Right atrium auricular region (tissue), 2 donors: ENCODE measurements around the gene ADPRHL1. TPM values are rescaled to one million over a fixed set of nuclear protein-coding genes. Genes with fewer than 3 reads are reported as not detected.
A peak's percentile ranks its signal among the peaks of the same experiment; 100 is the strongest.

Experiments used
- DNase-seq: peaks from one replicate; pipeline ENCODE4 v3.0.0-alpha.2; 2019; ENCODE audit warnings: low spot score
- H3K27ac ChIP-seq, 2 donors: fragments of 200-600 bp; sonication (generic); 1 replicate in 1 of 2; 2 replicates in 1 of 2; pipeline ENCODE4 v1.5.1; 2016 to 2019
- H3K27me3 ChIP-seq, 2 donors: fragments of 200-600 bp; sonication (generic); one replicate each; pipeline versions ENCODE4 v1.5.1 to v1.6.0; 2017 to 2019
- H3K36me3 ChIP-seq: fragments of 200-600 bp; sonication (generic); one replicate; pipeline ENCODE4 v1.5.1; 2016
- H3K4me1 ChIP-seq, 2 donors: fragments of 200-600 bp; sonication (generic); one replicate each; pipeline versions ENCODE4 v1.5.1 to v1.6.0; 2017 to 2019
- H3K4me3 ChIP-seq, 2 donors: fragments of 200-600 bp; sonication (generic); 1 replicate in 1 of 2; 2 replicates in 1 of 2; pipeline ENCODE4 v1.5.1; 2017 to 2019; ENCODE audit warnings: mild to moderate bottlenecking in 1 of 2, moderate library complexity in 1 of 2
- H3K9me3 ChIP-seq, 2 donors: fragments of 200-600 bp; sonication (generic); one replicate each; pipeline ENCODE4 v1.5.1; 2019
- total RNA-seq, 2 donors: library from RNA; depleted of rRNA; stranded (reverse); fragments of >200 nt; gene quantifications; one replicate each; pipeline ENCODE4 v1.1.0, GENCODE V29; 2016
- TF ChIP-seq, protein P1 (sequence below), 2 donors: fragments of 200-600 bp; sonication (generic); IDR thresholded peaks; one replicate each; pipeline ENCODE4 v1.5.1; 2019; ENCODE audit warnings: antibody characterized with exemption in 2 of 2

The ADPRHL1 gene
- total RNA-seq, 2 donors from 2014 or later, result 222 to 329 TPM

DNA sequence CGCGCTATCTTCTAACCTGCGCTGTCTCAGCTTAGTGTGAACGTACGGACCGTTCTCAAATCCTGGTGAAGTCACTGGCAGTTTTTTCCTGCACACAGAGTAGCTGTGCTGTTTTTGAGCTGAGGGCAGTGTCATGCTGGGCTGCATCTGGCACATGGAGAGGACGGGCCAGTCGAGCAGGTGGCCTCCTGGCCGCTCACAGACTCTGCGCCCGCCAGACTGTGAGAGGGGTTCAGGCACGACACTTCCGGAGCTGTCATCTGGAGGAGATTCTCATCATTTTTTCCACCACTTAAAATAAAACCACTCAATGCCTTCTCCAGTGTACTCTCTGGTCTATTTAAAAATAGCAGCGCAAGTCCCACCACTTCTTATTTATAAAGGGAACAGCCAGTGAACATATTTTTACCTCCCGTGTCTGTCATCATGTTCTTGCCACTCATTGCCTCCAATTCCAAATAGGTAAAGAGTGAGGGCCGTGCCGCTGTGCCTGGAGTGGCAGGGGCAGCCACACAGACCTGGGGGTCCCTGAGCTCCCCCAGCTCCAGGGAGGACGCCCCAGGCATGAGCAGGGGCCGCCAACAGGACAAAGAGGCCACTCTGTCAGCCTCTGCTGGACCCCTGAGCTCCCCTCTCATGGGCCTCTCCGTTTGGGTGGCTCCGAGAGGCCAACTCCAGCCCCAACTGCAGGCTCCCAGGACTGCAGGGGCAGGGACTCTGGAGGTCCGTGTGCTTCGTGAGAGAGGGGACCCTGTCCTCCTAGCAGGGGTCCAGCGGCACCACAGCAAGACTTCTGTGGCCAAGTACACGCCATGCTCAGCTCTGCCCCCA is 52.5 kb downstream of the ADPRHL1 start:
- Histone ChIP-seq H3K27me3 (no peaks in the 10 kb centered on the region), H3K4me1 (peaks cover 0 to 49% of the 10 kb centered on the region in 2 donors), H3K36me3 (no peaks in the 10 kb centered on the region), H3K9me3 (no peaks in the 10 kb centered on the region), H3K27ac (peak overlapping the region; percentile 94 to 99), H3K4me3 (peak overlapping the region in 1 of 2 donors; percentile 3)
- TF ChIP-seq, protein P1, sequence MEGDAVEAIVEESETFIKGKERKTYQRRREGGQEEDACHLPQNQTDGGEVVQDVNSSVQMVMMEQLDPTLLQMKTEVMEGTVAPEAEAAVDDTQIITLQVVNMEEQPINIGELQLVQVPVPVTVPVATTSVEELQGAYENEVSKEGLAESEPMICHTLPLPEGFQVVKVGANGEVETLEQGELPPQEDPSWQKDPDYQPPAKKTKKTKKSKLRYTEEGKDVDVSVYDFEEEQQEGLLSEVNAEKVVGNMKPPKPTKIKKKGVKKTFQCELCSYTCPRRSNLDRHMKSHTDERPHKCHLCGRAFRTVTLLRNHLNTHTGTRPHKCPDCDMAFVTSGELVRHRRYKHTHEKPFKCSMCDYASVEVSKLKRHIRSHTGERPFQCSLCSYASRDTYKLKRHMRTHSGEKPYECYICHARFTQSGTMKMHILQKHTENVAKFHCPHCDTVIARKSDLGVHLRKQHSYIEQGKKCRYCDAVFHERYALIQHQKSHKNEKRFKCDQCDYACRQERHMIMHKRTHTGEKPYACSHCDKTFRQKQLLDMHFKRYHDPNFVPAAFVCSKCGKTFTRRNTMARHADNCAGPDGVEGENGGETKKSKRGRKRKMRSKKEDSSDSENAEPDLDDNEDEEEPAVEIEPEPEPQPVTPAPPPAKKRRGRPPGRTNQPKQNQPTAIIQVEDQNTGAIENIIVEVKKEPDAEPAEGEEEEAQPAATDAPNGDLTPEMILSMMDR (IDR thresholded peaks at IDR 0.05), result no peak
- no peak for DNase-seq

DNA sequence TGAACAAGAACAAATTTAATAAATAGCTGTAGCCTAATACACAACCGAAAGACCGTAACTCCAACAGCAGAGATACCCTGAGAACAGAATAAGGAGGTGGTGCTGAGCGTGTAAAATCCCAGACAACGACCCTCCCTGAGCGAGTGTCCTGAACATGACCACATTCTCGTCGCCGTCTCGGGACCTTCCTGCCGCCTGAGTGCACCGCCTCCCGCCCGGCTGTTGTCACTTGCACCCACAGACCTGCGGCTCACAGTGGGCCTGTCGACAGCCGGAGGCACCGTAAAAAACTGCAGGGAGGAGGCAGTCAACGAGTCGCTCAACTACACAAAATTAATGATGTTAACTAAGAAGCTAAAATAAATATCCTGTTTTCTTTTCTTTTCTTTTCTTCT is 53.5 kb downstream of the ADPRHL1 start:
- Histone ChIP-seq H3K27me3 (no peaks in the 10 kb centered on the region), H3K9me3 (no peaks in the 10 kb centered on the region), H3K4me1 (peaks cover 0 to 41% of the 10 kb centered on the region in 2 donors), H3K27ac (peak overlapping the region; percentile 76 to 99), H3K4me3 (no peak overlapping the region), H3K36me3 (no peaks in the 10 kb centered on the region)
- TF ChIP-seq, protein P1 (IDR thresholded peaks at IDR 0.05), result no peak
- no peak for DNase-seq

DNA sequence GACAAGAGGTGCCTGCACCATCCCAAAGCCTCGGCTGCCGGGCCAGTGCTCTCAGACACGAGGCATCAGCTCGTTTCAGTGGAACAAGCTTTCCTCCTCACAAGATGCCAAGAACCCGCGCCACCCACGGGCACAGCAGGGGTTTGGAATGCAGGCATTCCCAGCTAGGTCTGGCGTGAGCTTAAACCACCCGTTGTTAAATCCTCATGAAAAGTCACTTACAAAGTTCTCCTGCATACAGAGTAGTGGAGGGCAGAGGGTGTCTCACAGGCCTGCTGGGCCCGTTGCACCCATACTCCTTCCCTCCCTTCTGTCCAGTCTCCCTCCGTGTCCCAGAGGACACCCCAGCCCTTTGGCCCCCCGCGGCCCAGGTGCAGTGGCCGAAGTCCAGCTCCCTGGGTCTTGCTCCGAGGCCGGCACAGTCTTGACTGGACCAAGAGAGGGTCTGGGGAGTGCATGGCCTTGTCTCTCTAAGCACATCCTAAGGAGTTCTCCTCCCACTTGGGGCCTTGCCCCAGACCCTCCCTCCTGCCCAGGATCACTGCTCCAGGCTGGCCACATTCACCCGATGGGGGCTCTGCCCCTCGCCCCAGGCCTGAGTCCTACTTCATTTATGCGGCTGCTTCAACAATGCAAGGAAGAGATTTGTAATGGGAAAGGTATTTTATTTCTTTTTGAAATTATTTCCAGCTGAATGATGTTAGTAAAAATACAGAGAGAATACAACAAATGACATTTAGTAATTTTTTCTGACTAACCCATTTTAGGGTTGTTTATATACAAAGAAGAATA is 54.1 kb downstream of the ADPRHL1 start:
- Histone ChIP-seq H3K27me3 (no peaks in the 10 kb centered on the region), H3K27ac (peak overlapping the region; percentile 76 to 99), H3K4me1 (peaks cover 0 to 39% of the 10 kb centered on the region in 2 donors), H3K9me3 (no peaks in the 10 kb centered on the region), H3K36me3 (no peaks in the 10 kb centered on the region), H3K4me3 (no peak overlapping the region)
- DNase-seq, result no peak
- TF ChIP-seq, protein P1 (IDR thresholded peaks at IDR 0.05), result no peak

DNA sequence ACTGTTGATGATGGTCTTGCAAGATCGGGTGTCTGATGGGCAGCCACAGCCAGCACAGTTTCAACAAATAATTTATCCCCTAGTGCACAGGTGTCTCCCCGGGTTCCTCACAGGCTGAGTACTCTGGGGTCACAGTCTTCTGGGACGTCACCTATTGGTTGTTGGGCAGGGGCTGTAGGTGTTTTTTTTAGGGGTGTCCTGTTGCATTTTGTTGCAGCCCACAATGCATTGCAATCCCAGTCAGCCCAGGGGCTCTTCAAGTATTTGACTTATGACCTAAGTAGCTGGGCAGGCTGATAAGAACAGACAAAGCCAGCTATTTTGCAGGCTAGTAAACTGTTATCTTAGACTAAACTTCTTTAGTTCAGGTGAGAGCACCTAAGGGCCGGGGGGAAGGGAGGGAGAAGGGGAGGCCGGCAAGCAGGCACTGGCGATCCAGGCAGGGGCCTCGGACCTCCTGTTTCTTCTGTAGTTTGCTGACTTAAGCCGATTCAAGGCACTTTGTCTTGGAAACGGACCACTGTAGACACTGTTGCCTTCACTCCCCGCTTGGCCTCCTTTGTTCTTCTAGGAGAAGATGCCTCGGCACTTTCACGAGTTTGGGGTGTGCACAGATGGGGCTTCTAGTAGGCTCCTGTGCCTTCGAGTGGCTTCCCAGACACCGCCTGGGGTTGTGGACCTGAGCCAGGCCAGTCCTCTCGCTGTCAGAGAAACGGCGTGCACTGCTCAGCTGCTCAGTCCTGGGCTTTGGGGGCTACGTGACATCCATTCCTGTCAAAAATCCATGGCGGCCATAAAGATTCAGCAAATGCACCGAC is 55.5 kb downstream of the ADPRHL1 start:
- H3K4me1 ChIP-seq, result peaks cover 0 to 42% of the 10 kb centered on the region in 2 donors

DNA sequence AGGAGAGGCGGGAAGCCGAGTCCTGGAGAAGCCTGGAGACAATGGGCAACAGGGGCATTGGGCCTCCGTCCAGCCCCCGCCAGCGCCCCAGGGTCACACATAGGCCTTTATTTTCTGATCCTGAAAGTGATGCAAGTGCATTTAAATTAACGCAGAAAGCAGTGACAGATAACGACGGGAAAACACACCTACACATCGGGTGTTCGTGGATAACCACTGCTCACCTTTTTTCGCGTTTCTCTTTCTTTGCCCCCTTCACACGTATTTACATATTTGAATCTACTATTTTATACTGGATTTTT is 59.0 kb downstream of the ADPRHL1 start:
- DNase-seq, result no peak
- no peaks in the 10 kb centered on the region for H3K9me3 ChIP-seq
- no peaks in the 10 kb centered on the region for H3K27me3 ChIP-seq
- TF ChIP-seq, protein P1 (IDR thresholded peaks at IDR 0.05), result peak in 1 of 2 donors; percentile 7
- no peaks in the 10 kb centered on the region for H3K36me3 ChIP-seq
- peaks cover 0 to 30% of the 10 kb centered on the region in 2 donors for H3K4me1 ChIP-seq
- peak overlapping the region in 1 of 2 donors; percentile 73 for H3K27ac ChIP-seq
- peak overlapping the region; percentile 2 to 68 for H3K4me3 ChIP-seq

More for the DNA sequence above, 55.5 kb downstream of the ADPRHL1 start:
- Histone ChIP-seq H3K9me3 (no peaks in the 10 kb centered on the region), H3K27ac (peak overlapping the region; percentile 76 to 99), H3K36me3 (no peaks in the 10 kb centered on the region), H3K27me3 (no peaks in the 10 kb centered on the region), H3K4me3 (no peak overlapping the region)
- TF ChIP-seq, protein P1 (IDR thresholded peaks at IDR 0.05), result no peak
- DNase-seq, result no peak
